LNCaP clone FGC (cell line): ENCODE results near the gene NLRC3.

Experiments
- DNase-seq: peaks from one replicate; pipeline ENCODE4 v3.0.0-alpha.2; 2011; ENCODE audit warnings: low read depth
- H3K4me3 ChIP-seq: 2 replicates; pipeline ENCODE4 v1.5.1; 2011; ENCODE audit warnings: mild to moderate bottlenecking, low read depth, low read length, control low read depth
- TF ChIP-seq, protein P1 (sequence below): IDR thresholded peaks from 2 replicates; pipeline ENCODE4 v1.5.1; 2012; ENCODE audit warnings: mild to moderate bottlenecking; ENCODE audit not compliant: control insufficient read depth, insufficient read depth; ENCODE audit errors: extremely low read depth

NLRC3 gene

DNA sequence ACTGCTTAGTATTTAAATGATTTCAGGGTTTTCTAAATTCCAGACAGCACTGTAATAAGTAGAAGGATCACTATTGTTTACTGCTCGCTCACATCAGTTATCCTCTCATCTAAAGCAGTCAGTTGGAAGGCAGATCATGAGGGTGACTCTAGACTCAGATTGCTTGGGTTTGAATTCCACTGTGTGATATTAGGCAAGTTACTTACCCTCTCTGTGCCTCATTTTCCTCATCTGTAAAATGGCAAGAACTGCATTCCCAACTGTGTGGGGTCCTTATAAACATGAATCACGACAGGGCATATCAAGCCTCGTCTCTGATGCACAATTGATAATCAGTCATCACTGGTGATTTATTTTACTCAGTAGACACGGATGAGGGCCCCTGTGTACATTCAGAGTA, 61.3 kb downstream of the NLRC3 start:
- TF ChIP-seq, protein P1, sequence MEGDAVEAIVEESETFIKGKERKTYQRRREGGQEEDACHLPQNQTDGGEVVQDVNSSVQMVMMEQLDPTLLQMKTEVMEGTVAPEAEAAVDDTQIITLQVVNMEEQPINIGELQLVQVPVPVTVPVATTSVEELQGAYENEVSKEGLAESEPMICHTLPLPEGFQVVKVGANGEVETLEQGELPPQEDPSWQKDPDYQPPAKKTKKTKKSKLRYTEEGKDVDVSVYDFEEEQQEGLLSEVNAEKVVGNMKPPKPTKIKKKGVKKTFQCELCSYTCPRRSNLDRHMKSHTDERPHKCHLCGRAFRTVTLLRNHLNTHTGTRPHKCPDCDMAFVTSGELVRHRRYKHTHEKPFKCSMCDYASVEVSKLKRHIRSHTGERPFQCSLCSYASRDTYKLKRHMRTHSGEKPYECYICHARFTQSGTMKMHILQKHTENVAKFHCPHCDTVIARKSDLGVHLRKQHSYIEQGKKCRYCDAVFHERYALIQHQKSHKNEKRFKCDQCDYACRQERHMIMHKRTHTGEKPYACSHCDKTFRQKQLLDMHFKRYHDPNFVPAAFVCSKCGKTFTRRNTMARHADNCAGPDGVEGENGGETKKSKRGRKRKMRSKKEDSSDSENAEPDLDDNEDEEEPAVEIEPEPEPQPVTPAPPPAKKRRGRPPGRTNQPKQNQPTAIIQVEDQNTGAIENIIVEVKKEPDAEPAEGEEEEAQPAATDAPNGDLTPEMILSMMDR = no peak
- H3K4me3 ChIP-seq = no peak overlapping the region
- DNase-seq = no peak

DNA sequence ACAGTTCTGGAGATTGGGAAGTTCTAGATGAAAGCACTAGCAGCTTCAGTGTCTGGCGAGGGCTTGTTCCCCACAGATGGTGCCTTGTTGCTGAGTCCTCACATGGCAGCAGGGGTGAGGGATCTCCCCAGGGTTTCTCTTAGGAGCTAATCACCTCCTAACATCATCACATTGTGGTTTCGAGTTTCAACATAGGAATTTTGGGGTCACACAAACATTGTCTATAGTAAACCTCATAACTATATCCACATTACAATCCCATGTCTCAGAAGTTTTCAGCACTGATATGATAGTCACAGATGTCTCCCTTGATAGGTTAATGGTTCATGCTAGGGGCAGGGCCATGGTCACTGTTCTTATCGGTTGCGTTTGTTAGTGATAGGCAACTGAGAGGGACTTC, 62.6 kb downstream of the NLRC3 start:
- H3K4me3 ChIP-seq = no peak overlapping the region
- TF ChIP-seq, protein P1 = no peak
- no peak for DNase-seq

DNA sequence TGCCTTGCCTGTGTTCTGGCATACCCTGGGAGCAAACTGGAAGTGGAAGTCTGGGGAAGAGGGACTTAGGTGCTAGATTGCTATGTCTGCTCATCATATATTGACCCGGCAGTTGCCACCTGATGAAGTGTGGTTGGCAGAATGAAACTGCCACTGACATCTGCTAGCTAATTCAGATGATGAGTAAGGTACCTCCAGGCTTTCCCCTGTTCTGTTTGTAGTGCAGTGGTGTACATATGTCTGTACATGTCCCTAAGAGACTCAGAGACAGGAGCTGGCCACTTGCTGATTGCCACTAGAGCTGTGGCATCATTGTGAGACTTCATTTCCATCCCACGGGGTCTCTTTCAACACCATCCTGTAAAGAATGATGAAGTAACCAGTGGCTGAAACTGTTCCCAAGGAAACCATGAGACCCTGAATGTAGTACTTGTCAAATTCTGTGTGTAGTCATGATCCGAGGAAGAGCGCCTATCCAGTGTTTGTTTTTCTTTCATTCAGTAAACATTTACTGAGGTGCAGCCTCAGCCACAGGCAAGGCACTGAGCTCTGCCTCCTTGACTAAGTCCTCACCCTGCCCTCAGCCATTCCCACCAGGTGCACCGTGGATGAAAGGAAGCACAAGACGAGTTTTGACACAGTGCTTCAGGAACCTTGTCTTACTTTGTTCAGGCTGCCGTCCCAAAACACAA, 63.2 kb downstream of the NLRC3 start:
- no peak for DNase-seq
- TF ChIP-seq, protein P1 = no peak
- no peak overlapping the region for H3K4me3 ChIP-seq

DNA sequence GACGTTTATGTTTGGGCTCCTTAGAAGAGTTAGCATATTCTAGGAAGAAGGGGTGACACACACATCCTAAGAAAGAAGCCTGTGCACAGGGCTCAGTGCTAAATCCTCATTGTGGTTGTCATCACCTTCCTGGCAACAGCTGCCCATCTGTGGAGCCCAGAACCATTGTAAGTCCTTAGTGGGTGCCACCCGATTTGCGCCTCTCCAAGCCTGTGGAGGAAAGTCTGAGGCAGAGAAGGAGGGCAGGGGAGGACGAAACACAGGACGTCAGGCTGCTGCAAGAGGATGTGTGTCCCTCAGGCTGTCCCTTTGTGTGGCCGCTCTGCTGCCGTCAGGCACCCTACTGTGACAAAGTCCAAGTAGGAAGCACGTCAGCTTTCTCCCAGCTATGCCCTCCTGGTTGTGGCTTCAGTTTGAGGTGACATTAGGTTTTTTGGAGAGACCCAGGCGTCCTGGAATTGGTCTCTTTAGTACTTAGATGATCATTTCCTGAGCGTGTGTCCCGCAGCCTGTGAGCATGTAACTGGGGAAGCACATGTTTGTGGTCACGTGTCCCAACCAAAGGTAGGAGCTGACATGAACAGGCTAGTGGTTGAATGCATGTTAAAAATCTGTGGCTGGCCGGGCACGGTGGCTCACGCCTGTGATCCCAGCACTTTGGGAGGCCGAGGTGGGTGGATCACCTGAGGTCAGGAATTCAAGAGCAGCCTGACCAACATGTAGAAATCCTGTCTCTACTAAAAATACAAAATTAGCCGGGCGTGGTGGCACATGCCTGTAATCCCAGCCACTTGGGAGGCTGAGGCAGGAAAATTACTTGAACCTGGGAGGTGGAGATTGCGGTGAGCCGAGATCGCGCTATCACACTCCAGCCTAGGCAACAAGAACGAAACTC, 65.7 kb downstream of the NLRC3 start:
- H3K4me3 ChIP-seq = no peak overlapping the region
- no peak for DNase-seq
- TF ChIP-seq, protein P1 = no peak

DNA sequence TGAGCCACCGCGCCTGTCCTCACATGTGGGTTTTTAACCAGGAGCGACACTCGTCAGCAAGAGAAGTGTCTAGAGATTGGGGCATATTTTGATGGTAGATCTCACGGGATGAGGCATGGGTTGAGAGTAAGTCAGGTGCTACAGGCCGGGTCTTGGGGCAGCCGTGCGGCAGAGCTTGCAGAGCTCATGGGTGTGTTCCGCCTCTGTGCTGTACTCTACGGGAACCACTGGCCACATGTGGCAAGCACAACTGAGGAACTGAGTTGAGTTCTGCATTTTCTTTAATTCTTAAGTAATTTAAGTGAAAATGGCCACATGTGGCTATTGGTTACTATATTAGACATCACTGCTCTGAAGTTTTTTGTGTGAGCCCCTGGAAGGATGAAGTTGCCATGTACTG, 66.8 kb downstream of the NLRC3 start:
- TF ChIP-seq, protein P1 = no peak
- no peak overlapping the region for H3K4me3 ChIP-seq
- no peak for DNase-seq

DNA sequence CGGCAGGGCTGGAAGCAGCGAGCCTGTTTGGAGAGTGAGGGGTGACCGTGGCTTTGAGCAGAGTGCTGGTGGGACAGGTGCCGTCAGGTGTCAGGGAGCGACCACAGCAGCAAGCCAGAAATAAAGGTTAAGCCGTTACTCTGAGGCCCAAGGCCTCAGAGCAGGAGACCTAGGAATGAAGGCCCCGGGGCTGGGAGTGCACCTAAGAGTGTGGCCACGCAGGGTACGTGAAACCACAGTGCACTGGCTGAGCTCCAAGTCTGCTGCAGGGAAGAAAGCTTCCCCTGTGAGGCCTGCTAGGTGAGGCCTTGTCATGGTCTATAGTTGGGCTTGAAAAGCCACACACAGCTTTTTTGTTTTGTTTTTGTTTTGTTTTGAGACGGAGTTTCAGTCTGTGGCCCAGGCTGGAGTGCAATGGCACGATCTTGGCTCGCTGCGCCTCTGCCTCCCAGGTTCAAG, 67.7 kb downstream of the NLRC3 start:
- no peak overlapping the region for H3K4me3 ChIP-seq
- TF ChIP-seq, protein P1 = no peak
- no peak for DNase-seq
